ENCODE measurements around the gene PPP2R5B. TPM values are rescaled to one million over a fixed set of nuclear protein-coding genes. Genes with fewer than 3 reads are reported as not detected.

The PPP2R5B gene
- total and polyA plus RNA-seq, 3 experiments from 2014 or later, result 7.8 to 11.7 (median 11.2) TPM

- ChIA-PET POLR2A (interaction anchor here (1.2 to 2.4 kb wide), 3 partner anchors 12 to 196 kb away, joined by 3 to 9 read pairs (median 5); partner anchors contain the start of genes FAU and MRPL49), CTCF (interaction anchor here (0.7 to 1.3 kb wide), 2 partner anchors 15 to 32 kb away, joined by 3 to 4 read pairs; no protein-coding TSS in a partner anchor)
- H3K27me3 ChIP-seq (ENCODE audit: insufficient read depth, low read length, poor library complexity, severe bottlenecking), result no peaks in the 10 kb centered on the region
- peak overlapping the region in 5 of 8 donors; percentile 34 to 92 (median 89) for H3K27ac Mint-ChIP-seq
- H3K27me3 Mint-ChIP-seq, result no peaks in the 10 kb centered on the region
- no peaks in the 10 kb centered on the region for H3K9me3 Mint-ChIP-seq
- H3K27ac ChIP-seq (ENCODE audit: low read depth, low read length), result peak overlapping the region; percentile 80
- H3K36me3 Mint-ChIP-seq, result peaks cover 4 to 31% (median 6%) of the 10 kb centered on the region in 3 donors
- H3K4me1 ChIP-seq (ENCODE audit: insufficient read depth, low read length), result peaks cover 21% of the 10 kb centered on the region
- H3K36me3 ChIP-seq (ENCODE audit: insufficient read depth, low read length), result peaks cover 6% of the 10 kb centered on the region
- peaks cover 9 to 18% (median 11%) of the 10 kb centered on the region in 3 donors for H3K4me1 Mint-ChIP-seq
- no peaks in the 10 kb centered on the region for H3K9me3 ChIP-seq (ENCODE audit: low read length)
- peak overlapping the region; percentile 69 to 95 (median 90) for H3K4me3 Mint-ChIP-seq
- H3K4me3 ChIP-seq (ENCODE audit: low read length), result peak overlapping the region; percentile 79
- no peak for DNase-seq
These were observed 1.3 kb downstream of the PPP2R5B start for GRCh38 chr11:64925536-64926436.

GRCh38 chr11:64926689-64927088, 2.2 kb downstream of the PPP2R5B start:
- no peaks in the 10 kb centered on the region for H3K27me3 Mint-ChIP-seq
- peak overlapping the region in 4 of 7 donors; percentile 49 to 85 (median 54) for H3K4me3 Mint-ChIP-seq
- DNase-seq, result no peak
- Histone ChIP-seq H3K27ac (ENCODE audit: low read depth, low read length) (no peak overlapping the region), H3K4me3 (ENCODE audit: low read length) (no peak overlapping the region), H3K9me3 (ENCODE audit: low read length) (no peaks in the 10 kb centered on the region), H3K4me1 (ENCODE audit: insufficient read depth, low read length) (peaks cover 21% of the 10 kb centered on the region), H3K27me3 (ENCODE audit: insufficient read depth, low read length, poor library complexity, severe bottlenecking) (no peaks in the 10 kb centered on the region), H3K36me3 (ENCODE audit: insufficient read depth, low read length) (peaks cover 9% of the 10 kb centered on the region)
- H3K36me3 Mint-ChIP-seq, result peaks cover 9 to 40% (median 9%) of the 10 kb centered on the region in 3 donors
- ChIA-PET CTCF (no interaction called here), POLR2A (no interaction called here)
- H3K9me3 Mint-ChIP-seq, result no peaks in the 10 kb centered on the region
- peak overlapping the region in 1 of 8 donors; percentile 88 for H3K27ac Mint-ChIP-seq
- peaks cover 9 to 18% (median 11%) of the 10 kb centered on the region in 3 donors for H3K4me1 Mint-ChIP-seq

DNA sequence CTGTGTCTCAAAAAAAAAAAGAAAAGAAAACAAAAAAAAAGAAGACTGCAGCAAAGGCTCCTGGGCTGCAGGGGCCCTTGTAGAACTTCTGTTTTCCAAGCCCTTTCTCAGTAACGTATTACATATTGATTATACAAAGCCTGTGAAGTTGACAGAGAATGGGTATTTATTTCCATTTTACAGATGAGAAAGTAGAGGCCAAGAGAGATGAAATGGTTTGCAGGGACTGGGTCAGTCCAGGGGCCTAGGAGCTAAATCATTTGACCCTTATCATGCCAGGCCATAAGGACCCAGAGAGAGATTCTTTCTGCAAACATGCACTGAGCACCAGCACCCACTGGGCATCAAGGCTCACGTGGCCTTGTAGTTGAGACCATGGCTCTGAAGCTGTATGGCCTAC, 4.5 kb downstream of the PPP2R5B start:
- H3K4me3 Mint-ChIP-seq, result peak overlapping the region in 1 of 7 donors; percentile 48
- Histone ChIP-seq H3K27ac (ENCODE audit: low read depth, low read length) (no peak overlapping the region), H3K27me3 (ENCODE audit: insufficient read depth, low read length, poor library complexity, severe bottlenecking) (no peaks in the 10 kb centered on the region), H3K4me1 (ENCODE audit: insufficient read depth, low read length) (peaks cover 14% of the 10 kb centered on the region), H3K36me3 (ENCODE audit: insufficient read depth, low read length) (peaks cover 15% of the 10 kb centered on the region), H3K4me3 (ENCODE audit: low read length) (no peak overlapping the region), H3K9me3 (ENCODE audit: low read length) (no peaks in the 10 kb centered on the region)
- ChIA-PET POLR2A (no interaction called here), CTCF (interaction anchor here (0.9 kb wide), 1 partner anchor 54 kb away, joined by 3 read pairs; no protein-coding TSS in a partner anchor)
- H3K27me3 Mint-ChIP-seq, result no peaks in the 10 kb centered on the region
- H3K36me3 Mint-ChIP-seq, result peaks cover 9 to 58% (median 15%) of the 10 kb centered on the region in 3 donors
- H3K9me3 Mint-ChIP-seq, result no peaks in the 10 kb centered on the region
- H3K4me1 Mint-ChIP-seq, result peaks cover 5 to 12% (median 8%) of the 10 kb centered on the region in 3 donors
- DNase-seq, result no peak
- no peak overlapping the region for H3K27ac Mint-ChIP-seq

- Histone ChIP-seq H3K9me3 (ENCODE audit: low read length) (no peaks in the 10 kb centered on the region), H3K27me3 (ENCODE audit: insufficient read depth, low read length, poor library complexity, severe bottlenecking) (no peaks in the 10 kb centered on the region), H3K4me3 (ENCODE audit: low read length) (no peak overlapping the region), H3K4me1 (ENCODE audit: insufficient read depth, low read length) (peaks cover 9% of the 10 kb centered on the region), H3K36me3 (ENCODE audit: insufficient read depth, low read length) (peaks cover 15% of the 10 kb centered on the region), H3K27ac (ENCODE audit: low read depth, low read length) (no peak overlapping the region)
- no peak for DNase-seq
- ChIA-PET POLR2A (no interaction called here), CTCF (interaction anchor here (0.9 kb wide), 1 partner anchor 55 kb away, joined by 3 read pairs; no protein-coding TSS in a partner anchor)
- Mint-ChIP-seq H3K27ac (peak overlapping the region in 1 of 8 donors; percentile 45), H3K36me3 (peaks cover 9 to 63% (median 15%) of the 10 kb centered on the region in 3 donors), H3K4me1 (peaks cover 0 to 7% (median 5%) of the 10 kb centered on the region in 3 donors), H3K4me3 (peak overlapping the region in 1 of 7 donors; percentile 48), H3K9me3 (no peaks in the 10 kb centered on the region), H3K27me3 (no peaks in the 10 kb centered on the region)
These were observed 5.1 kb downstream of the PPP2R5B start for GRCh38 chr11:64929625-64930024.

GRCh38 chr11:64930340-64930739, 5.9 kb downstream of the PPP2R5B start:
- Mint-ChIP-seq H3K27me3 (no peaks in the 10 kb centered on the region), H3K36me3 (peaks cover 9 to 63% (median 15%) of the 10 kb centered on the region in 3 donors), H3K4me3 (no peak overlapping the region), H3K4me1 (peaks cover 0 to 1% (median under 1%) of the 10 kb centered on the region in 3 donors), H3K27ac (peak overlapping the region in 2 of 8 donors; percentile 45 to 56), H3K9me3 (no peaks in the 10 kb centered on the region)
- Histone ChIP-seq H3K27me3 (ENCODE audit: insufficient read depth, low read length, poor library complexity, severe bottlenecking) (no peaks in the 10 kb centered on the region), H3K4me3 (ENCODE audit: low read length) (no peak overlapping the region), H3K36me3 (ENCODE audit: insufficient read depth, low read length) (peaks cover 15% of the 10 kb centered on the region), H3K27ac (ENCODE audit: low read depth, low read length) (no peak overlapping the region), H3K4me1 (ENCODE audit: insufficient read depth, low read length) (peaks cover 4% of the 10 kb centered on the region), H3K9me3 (ENCODE audit: low read length) (no peaks in the 10 kb centered on the region)
- POLR2A ChIA-PET, result no interaction called here
- CTCF ChIA-PET, result no interaction called here
- no peak for DNase-seq

GRCh38 chr11:64931290-64931689, 6.8 kb downstream of the PPP2R5B start:
- Mint-ChIP-seq H3K4me1 (no peaks in the 10 kb centered on the region), H3K36me3 (peaks cover 9 to 62% (median 15%) of the 10 kb centered on the region in 3 donors), H3K27me3 (no peaks in the 10 kb centered on the region), H3K27ac (no peak overlapping the region), H3K4me3 (no peak overlapping the region), H3K9me3 (no peaks in the 10 kb centered on the region)
- CTCF ChIA-PET, result no interaction called here
- Histone ChIP-seq H3K4me3 (ENCODE audit: low read length) (no peak overlapping the region), H3K27me3 (ENCODE audit: insufficient read depth, low read length, poor library complexity, severe bottlenecking) (no peaks in the 10 kb centered on the region), H3K36me3 (ENCODE audit: insufficient read depth, low read length) (peaks cover 15% of the 10 kb centered on the region), H3K27ac (ENCODE audit: low read depth, low read length) (no peak overlapping the region), H3K9me3 (ENCODE audit: low read length) (no peaks in the 10 kb centered on the region), H3K4me1 (ENCODE audit: insufficient read depth, low read length) (no peaks in the 10 kb centered on the region)
- POLR2A ChIA-PET, result no interaction called here
- DNase-seq, result no peak

- Mint-ChIP-seq H3K4me1 (no peaks in the 10 kb centered on the region), H3K27ac (no peak overlapping the region), H3K27me3 (peaks cover 0 to 2% of the 10 kb centered on the region in 2 donors), H3K36me3 (peaks cover 9 to 56% (median 15%) of the 10 kb centered on the region in 3 donors), H3K4me3 (no peak overlapping the region), H3K9me3 (no peaks in the 10 kb centered on the region)
- H3K36me3 ChIP-seq (ENCODE audit: insufficient read depth, low read length), result peaks cover 15% of the 10 kb centered on the region
- ChIA-PET CTCF (no interaction called here), POLR2A (interaction anchor here (0.5 to 0.6 kb wide), 2 partner anchors 123 to 762 kb away, joined by 3 to 7 read pairs; no protein-coding TSS in a partner anchor)
- DNase-seq, result no peak
- no peaks in the 10 kb centered on the region for H3K9me3 ChIP-seq (ENCODE audit: low read length)
- H3K4me1 ChIP-seq (ENCODE audit: insufficient read depth, low read length), result no peaks in the 10 kb centered on the region
- no peak overlapping the region for H3K4me3 ChIP-seq (ENCODE audit: low read length)
- no peaks in the 10 kb centered on the region for H3K27me3 ChIP-seq (ENCODE audit: insufficient read depth, low read length, poor library complexity, severe bottlenecking)
- no peak overlapping the region for H3K27ac ChIP-seq (ENCODE audit: low read depth, low read length)
These were observed 7.8 kb downstream of the PPP2R5B start for GRCh38 chr11:64932324-64932723.
